Measurements from ENCODE around the gene SLC9A9.

- TF ChIP-seq CTCF (IDR thresholded peaks at IDR 0.05) (no peak), POLR2A (IDR thresholded peaks at IDR 0.05) (no peak)
Observed at GRCh38 chr3:143850877-143851276, 2.6 kb upstream of the SLC9A9 start.

Measured in uterus (tissue), 2 donors.